ENCODE results near the gene PDPK1.
"Not testable (repeated sequence)": the region's sequence is repeated elsewhere in the genome, so short reads cannot be mapped to it uniquely, and the experiment has no call there.

The PDPK1 gene

DNA sequence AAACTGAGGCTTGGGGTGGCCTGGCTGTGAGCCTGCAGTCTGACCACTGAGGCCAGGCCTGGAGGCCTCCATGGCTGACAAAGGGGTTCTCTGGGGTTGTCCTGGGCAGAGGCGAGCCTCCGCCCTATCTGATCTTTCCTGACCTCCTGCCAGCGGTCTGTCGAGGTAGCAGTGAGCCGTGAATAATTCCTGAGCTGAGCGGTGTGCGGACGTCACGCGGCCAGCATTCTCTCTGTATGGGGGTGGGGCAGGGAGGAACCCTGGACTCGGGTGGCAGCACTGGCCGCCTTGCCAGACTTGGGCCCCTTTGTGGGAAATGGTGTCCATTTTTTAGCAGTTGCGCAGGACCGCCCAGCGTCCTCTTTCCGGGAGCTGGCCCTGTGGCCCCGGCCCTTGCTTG is 74.1 kb downstream of the PDPK1 start:
- not testable (repeated sequence) for DNase-seq

DNA sequence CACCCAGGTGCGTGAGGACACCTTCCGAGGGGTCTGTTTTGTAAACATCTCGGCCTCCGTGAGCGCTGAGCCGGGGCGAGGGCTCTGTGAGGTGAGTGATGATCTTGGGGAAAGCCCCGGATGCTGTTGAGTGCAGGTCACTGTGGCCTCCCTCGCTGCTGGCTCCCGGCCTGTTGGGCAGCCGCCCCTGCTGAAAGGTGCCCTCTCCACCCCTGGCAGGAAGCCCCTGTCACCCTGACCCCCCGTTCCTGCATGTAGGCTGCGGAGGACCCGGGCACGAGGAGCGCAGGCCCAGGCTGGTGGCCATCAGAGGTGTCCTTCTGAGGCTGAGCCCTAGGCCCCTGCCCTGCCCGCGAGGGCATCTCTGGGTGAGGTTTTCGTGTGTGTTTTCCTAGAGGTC is 75.4 kb downstream of the PDPK1 start:
- DNase-seq = not testable (repeated sequence)

DNA sequence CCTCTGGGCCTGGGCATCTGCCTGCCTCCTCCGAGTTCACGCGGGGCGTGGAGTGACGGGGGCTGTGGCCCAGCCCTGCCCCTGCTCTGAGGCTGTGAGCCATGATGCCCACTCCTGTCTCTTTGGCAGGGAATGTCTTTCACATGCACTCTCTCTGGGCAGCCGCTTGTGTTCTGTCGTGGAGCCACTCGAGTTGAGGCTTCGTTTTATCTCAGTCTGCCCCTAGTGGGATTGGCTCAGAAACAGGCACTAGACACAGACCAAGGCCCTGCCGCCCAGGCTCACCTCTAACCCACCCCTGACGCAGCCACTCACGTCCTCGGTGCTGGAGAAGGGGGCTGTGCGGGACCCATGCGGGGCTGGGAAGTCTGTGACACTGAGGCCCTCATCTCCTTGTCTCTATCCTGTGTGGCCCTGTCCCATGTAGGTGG is 77.0 kb downstream of the PDPK1 start:
- no peak for DNase-seq

DNA sequence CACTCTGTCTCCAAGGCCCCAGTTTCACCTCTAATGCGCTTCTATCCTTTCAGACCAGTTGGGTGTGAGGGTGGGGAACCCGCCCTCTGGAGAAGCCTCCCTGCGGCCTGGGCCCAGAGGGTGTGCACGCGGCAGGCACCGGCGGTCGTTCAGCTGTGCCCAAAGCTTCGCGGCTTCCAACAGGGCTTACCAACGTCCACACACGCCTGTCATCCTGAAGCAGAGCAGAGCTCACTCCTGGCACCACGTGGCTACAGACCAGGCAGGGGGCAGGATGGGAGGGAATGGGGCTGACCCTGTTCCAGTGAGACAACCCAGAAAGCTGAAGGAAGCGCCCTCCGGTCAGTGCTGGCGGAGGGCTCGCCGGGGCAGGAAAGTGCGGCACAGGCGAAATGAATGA is 81.1 kb downstream of the PDPK1 start:
- DNase-seq = not testable (repeated sequence)

DNA sequence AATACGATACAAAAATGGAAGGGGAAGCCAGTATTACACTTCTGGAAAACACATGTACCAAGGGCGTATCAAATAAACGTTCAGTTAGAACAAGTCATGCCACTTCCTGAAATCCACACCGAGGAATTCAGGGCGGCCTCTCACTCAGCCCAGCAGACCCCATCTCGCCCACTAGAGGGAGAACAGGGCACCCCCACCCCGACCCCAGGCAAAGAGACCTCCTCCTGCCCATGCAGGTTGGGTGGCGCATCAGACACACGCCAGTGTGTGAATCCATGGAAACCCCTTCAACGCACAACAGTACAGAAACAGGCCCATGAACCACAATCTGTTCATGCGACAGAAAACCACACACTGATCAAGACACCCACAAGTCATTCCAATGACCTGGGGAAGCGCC is 81.8 kb downstream of the PDPK1 start:
- DNase-seq = not testable (repeated sequence)

DNA sequence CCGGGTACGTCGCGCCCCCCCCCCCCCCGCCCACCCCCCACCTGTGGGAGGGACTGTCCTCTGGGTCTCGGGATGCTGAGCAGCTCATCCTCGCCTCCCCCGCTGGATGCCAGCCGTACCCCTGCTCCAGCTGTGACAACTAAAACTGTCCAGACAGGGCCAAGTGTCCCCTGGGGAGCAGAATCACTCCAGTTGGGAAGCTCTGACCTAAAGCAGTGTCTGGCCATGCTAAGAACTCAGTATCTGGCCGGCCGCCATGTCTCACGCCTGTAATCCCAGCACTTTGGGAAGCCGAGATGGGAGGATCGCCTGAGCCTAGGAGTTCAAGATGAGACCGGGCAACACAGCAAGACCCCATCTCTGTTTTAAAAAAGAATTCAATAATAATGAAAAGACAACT is 83.0 kb downstream of the PDPK1 start:
- not testable (repeated sequence) for DNase-seq

DNA sequence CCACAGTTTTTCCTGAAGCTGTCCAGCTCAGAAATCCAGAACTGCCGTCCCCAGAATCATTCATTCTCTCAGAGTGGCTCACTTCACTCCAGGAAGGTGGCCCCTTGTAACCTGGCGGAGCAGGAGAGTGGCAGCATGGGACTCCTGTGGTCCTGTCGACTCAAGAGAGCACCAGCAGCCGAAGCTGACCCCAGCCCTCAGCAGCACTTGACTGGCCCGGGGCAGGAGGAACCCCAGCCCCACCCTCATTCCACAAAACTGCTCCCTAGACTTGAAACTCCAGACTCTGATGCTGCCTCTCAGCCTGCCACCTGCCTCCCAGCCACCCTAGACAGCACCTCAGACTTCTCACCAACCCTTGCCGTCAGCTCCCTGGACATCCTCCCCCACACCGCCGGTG is 83.6 kb downstream of the PDPK1 start:
- not testable (repeated sequence) for DNase-seq

DNA sequence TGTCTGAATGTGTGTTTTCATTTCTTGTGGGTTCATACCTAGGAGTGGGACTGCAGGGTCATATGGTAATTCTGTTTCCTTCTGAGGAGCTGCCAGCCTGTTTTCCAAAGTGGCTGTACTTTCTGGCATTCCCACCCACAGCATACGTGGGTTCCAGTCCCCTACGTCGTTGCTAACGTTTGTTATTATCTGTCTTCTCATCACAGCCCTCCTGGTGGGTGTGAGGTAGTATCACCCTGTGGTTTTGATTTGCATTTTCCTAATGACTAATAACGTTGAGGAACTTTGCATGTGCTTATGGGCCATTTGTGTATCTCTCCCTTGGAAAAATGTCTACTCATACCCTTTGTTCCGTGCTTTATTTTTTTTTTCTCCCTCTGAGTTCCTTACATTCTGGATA is 89.3 kb downstream of the PDPK1 start:
- DNase-seq = not testable (repeated sequence)

DNA sequence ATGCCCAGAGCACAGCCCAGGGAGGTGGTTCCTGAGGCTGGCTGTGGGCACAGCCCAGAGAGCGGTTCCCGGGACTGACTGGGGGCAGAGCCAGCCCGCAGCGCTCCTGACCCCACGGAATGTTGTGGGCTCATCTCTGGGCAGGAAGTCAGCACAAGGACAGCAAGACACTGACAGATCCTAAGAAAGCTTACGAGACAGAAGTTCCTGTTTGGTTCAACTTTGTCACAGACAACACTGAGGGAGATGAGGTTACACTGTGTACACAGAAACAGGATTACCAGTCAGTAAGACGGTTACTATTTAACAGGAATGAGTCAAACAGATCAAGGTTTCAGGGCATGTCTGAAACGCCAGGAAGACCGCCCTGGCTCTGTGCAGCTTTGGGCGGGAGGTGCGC is 93.4 kb downstream of the PDPK1 start:
- not testable (repeated sequence) for DNase-seq

DNA sequence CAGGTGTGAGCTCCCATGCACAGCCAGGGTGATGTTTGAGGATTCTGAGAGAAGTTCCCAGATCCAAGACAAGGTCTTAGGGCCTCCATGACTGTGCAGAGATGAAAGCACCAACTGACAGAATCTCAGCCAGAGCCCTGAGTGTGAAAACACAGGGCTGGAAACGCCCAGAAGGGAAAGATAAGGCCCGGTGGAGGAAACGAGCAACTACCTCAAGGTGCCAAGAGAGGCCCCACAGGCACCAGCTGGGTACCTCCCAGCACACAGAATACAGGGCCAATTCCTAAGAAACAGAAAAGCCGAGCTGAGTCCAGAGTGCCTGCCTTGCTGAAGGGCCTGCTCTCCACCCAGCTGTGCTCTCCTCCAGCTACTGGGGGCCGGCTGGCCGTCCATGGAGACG is 94.5 kb downstream of the PDPK1 start:
- not testable (repeated sequence) for DNase-seq

DNA sequence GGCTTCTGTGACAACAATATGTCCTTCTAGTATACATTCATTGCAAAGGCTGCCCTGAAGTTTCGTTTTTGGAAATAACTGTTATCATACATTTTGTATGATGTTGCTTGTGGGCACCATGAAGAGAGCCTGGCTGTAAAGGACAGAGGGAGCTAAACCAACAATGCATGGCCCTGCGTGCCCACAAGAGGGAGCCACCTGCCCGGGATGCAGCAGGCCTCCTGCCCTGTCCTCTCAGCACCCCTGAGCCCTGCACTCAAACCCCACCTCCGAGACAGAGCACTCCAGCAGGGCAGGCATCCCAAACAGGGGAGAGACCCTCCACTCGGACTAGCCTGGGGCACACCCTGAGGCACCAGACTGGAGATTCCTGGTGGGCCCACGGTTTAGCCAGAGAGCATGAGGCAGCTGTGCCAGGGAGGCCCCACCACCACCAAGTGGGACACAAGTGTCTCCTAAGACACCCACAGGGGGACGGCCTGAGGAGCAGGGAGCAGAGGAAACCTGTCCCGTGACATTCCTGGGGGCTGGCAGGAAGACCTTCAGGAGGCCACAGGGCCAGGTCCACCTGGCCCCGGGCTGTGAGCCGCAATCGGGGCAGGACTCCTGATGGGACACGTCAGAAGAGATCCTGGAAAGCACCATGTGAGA is 101.4 kb downstream of the PDPK1 start:
- DNase-seq = not testable (repeated sequence)

DNA sequence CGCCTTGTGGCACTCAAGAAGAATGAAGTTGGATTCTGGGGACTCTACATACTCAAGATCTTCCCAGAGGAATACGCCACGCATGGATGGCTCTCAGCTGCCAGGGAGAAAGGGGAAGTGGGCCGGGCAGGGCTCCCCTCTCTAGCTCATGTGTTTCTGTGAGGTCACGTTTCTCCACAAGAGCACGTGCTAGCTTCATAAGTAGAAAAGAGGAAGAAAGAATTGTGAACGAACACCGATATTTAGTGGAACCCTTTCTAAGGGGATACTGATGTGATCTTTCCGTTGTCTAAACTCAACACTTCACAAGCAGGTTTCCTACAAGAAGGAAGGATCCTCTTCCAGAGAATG is 101.9 kb downstream of the PDPK1 start:
- DNase-seq = not testable (repeated sequence)

DNA sequence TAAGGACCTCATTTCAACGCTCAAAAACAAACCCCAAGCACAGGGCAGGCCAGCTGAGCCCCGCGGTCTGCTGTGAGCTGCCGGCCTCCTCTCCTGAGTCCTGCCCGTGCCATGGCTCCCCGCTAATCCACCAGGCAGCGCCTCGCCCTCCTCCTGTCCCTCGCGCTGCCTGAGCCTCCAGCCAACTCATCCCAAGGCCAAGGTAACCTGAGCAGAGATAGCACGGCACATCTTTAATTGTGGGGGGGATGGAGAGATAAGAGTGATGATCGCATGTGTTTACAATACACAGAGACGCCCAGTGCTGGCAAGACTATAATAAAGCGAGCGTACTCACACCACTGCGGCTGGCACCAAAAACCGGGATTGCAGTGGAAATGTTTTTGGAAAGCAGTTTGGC is 104.7 kb downstream of the PDPK1 start:
- not testable (repeated sequence) for DNase-seq

DNA sequence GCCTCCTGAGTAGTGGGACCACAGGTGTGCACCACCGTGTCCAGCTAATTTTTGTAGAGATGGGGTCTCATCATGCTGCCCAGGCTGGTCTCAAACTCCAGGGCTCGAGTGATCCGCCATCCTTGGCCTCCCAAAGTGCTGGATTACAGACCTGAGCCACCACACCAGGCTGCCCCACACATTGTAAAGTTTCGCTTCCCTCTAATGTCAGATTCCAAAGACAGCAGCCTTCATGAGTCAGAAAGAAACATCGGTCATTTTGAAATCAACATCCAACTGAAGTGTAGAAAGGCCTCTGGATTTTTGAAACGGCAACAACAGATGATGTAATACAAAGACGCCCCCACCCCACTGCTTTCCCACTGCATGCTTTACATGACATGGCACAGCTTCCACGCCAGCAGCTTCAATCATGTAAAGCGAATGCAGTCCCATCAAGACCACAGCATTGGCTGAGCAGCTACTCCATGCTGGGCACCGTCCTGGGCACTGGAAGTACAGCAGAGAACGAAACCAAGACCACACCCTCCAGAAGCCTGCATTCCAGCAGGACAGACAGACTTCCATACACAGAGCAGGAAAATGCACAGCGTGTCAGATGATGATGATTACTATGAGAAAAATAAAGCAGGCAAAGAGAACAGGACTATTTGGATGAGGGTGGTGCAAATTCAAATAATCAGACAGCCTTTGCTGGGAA is 107.1 kb downstream of the PDPK1 start:
- DNase-seq = not testable (repeated sequence)

DNA sequence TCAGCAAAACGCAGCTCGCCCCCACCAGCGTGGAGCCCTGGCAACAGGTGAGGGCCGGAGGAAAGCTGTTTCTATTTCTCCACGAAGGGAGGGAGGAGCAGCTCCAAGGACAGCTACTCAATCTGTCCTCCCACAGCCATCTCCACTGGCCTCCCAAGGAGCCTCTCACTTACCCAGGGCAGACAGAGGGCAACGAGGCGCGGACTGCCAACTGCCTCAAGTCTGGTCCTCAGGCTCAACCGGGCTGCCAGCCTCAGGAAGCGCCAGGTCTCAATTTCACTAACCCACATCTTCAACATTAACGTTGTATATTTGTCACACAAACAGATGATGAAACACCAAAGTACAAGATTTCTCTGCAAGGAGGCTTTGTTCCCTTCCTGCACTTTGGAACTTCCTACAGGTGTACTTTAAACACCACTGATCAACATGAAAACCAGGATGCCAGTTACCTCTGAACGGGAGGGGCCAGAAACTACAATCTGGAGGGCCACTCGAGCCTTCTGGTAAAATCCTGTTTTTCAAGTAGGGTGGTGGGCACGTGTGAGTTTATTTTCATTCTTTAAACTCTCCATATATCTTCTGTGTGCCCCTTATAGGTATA is 113.5 kb downstream of the PDPK1 start:
- DNase-seq = not testable (repeated sequence)

Data from C1 segment of cervical spinal cord (tissue), 14 donors.